HG03280 (cell line): Measurements from ENCODE around the gene LMO3.

Experiments
- ATAC-seq: cut with Tn5 transposase; IDR thresholded peaks from one replicate; pipeline ENCODE4 v1.9.1; 2021; ENCODE audit warnings: mild to moderate bottlenecking, moderate library complexity; ENCODE audit not compliant: unreplicated experiment

The LMO3 gene

DNA sequence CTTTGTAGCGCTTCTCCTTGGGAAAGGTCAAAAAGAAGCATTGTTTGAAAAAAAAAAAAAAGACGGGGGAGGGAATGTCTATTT lies at the start of gene LMO3:
TSS of gene LMO3 (minus strand) at position 46 of the 84 bp plus-strand sequence. CDS start 5,302 bp downstream, outside the sequence.
- ATAC-seq = no peak

DNA sequence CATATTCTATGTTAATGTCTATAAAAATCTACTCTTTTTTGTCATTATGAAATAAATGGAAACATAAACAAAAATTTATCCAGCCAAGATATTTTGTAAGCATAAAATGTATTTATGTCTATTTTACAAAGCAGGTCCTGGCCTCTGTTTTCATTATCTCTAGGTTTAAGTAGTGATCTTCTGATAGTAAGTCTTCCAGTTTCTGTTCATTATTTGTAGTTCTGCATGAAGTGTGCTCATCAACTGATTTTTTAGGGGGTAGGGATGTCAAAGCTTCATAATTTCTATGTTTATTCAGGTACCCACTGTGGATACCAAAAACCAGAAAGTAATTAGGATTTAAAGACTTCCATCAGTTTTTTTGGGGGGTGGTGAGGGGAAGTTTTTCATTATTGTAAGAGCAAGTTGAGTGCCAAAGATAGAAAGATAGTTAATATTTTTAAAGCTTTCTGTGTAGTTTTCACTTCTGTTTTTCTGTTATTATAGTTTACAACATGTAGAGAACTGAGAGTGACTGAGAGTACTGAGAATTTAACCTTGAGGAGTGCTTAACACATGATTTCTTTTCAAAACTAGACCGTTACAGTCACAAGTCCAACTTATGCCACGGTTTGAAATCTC lies 30.6 kb upstream of the LMO3 start:
- peak; percentile 90 for ATAC-seq

DNA sequence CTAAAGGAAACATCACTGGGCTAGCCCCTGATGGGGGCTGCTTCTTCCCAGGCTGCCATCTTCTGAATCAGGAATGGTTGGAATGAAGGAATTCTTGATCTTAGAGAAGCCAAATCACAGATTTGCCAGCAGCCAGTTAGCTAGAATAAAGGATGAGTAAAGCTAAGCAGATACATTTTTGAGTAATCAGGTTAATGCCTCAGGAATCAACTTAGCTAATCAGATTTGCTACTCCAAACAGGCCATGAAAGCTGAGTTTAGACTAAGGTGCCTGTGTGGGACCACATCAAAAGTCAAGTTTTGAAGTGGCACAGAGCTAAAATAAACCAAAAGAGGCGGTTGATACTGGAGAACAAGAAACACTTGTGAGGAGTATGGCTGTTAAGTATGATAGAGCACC lies 28.8 kb upstream of the LMO3 start:
- ATAC-seq = no peak

DNA sequence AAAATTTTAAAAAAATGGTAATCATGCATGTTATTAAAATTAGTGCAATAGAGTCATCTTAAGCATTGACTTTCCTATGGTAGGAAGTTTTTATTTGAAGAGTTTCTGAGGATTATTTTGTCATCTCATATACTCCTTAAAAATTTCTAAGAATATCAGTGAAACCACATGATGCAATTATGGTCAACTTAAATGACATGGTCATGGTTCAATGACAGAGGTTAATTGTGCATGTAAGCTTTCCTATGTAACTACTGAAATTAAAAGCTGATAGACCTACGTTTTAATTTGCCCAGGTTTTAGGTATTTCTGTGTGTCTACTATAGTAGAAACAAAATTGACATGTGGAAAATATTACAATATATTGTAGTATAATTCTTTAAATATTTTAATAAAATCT lies 21.0 kb upstream of the LMO3 start:
- no peak for ATAC-seq

DNA sequence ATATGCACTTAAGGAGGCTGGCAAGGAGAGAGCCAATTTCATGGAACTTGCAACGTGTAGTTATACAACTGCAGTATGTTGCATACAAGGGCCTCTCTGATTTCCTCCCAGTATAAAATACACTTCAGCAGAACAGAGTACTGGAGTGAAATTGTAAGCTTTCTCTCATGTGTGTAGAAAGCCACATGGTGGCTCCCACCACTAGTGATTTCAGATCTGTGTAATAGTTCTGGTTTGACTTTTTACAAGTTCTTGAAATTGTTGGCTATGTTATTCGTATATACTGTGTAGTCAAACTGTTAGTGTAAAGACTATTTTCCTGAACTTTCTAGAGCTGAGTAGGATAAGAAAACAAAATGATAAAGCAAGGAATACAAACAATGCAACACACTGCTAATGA lies 16.4 kb upstream of the LMO3 start:
- ATAC-seq = no peak

DNA sequence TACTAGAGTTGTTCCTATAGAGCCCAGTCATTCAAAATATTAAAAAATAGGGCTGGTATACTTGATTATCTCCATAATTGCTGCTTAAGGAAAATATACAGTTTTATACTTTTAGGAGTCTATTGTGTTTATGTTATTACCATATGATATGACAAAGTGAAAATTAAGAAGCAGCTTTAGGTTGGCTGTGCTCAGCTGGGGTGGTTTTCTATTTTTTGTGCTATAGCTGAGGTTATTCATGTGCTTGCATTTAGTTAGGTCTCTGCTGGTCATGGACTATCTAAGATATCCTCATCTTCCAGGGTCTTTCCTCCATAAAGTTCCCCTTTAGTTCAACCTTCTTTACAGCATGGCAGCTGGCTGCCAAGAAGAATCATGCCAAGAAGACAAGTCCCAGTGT lies 13.6 kb upstream of the LMO3 start:
- ATAC-seq = no peak

DNA sequence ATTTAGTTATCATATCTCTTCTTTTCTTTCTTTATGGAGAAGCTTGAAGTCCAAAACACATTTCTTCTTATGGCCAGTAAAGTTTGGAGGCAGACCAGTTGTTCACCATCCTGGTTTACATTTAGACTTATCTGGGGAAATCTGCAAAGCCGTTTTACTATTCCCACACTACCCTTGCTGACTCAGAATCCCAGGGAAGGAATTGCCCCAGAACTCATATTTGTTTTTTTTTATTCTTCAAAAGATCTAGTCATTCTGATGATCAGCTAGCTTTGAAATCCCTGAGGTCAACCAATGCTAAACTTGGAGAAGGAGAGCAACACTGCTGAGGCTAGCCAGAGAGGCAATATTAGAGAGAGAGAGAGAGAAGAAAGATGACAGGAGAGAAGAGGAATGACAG lies 12.3 kb upstream of the LMO3 start:
- ATAC-seq = no peak

DNA sequence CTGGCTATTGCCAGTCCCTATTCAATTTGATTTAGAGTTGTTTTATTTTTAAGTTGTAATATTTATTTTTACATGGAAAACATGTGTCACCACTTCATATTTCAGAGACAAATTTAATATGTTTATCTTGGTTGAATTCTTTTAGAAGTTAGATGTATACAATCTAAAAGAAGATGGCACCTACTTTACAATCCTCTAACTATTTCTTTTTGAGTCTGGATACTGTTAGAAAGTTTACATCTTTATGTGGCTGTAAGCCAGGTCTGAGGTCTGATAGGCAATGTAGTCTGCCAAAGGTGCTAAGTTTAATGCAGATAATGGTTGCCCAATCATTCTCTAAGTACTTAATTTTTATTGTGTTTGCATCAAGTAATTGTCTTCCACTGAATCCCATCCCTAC lies 7.2 kb upstream of the LMO3 start:
- no peak for ATAC-seq

DNA sequence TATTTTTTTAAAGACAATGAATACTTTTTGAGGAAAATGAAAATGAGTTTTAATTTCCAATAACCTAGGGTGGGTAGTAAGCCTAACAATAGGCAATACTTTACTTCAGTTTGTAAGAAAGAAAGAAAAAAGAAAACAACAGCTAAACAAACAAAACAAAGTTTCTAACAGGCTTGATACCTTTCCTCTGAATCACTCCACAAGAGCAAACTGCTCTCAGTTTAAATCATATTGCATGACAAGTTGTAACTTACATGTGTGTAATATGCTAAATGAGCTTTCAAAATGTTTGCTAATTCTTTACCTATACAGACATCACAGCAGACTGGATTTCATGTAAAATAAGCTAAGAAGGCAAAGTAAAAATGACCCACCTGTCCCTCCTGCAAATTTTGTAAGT lies 6.7 kb upstream of the LMO3 start:
- no peak for ATAC-seq

DNA sequence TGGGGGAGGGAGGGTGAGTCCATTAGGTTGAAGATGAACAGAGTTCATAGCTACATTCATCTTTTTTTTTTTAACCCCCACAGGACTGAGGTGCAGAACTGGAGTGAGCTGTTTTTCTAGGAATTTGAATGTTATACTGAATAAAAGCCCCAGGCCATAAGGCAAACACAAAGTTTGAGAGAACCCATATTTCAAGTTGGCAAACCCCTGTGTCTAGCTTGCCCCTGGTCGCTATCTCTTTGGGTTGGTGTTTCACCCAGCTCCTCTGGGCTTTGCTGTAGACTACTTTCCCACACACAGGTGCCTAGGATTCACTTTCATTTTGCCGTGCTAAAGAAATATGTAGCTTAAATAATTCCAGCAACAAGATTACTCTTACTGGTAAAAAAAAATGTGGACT lies 5.2 kb upstream of the LMO3 start:
- no peak for ATAC-seq

DNA sequence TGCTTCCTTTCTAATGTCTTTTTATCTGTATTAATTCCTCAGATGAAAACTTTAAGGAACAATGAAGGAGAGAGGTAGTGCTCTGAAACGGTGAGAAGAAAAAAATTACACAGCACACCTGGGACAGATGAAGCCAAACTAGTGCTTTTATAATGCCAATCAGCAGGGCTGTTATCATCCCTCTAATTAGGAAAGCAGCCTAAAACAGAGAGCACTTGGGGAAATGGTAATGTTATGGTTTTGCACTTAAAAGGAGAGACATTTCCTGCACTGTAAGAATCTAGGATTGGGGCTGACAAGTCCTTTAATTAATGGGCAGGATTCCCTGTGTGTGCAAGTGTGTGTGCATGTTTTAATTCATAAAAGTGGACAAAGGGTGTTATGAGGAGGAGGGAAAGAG lies 4.8 kb upstream of the LMO3 start:
- ATAC-seq = no peak

DNA sequence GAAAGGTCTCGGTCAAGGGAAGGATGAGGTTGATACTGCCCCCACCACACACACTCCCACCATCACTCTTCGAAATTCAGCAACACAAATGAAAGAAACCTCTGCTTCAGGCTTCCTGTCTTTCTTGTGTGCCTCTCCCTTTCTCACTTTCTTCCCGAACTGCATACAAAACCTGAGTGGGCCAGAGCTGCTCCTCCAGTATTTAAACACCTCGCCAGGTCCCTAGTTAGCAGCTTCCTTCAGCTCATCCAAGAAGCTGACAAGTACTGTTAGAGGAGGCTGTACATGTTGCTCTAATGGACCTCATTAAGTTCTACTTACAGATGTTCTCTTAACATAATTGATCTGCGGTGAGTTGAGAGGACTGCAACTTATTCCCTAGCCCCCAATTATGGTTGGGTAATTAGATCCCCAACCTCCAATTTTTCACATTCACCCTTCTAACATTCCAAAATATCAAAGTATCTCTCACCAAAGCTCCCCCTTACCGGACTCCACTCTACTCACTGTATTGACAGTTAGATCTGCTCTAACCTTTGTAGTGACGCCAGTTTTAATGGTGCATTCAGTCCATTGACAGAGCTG lies 4.1 kb upstream of the LMO3 start:
- no peak for ATAC-seq

DNA sequence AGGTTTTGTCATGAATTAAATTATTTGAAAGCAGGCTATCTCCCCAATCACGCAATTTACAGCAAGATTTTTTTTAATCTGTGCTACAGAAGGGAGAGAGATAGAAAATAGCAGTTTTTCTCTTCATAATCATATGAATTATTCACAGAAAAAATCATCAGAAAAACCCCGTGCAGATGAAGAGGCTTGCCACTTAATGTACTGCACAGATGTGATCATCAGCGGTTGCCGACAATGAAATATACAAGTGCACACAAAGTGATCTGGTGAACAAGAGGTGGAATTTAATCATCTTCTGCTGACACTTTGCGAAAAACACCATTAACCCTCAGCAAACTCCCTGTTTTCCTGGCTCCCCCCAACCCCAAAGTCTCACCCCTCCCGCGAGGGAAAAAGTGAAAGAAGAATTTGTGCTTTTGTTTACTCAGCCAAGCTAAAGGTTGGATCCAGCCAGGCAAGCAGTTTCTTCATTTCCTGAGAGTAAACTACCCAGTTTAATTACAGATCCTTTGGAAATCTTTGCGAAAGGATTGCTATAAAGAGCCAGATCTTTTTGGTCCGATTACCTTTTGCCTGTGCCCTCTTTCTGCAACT lies 3.1 kb upstream of the LMO3 start:
- ATAC-seq = no peak

DNA sequence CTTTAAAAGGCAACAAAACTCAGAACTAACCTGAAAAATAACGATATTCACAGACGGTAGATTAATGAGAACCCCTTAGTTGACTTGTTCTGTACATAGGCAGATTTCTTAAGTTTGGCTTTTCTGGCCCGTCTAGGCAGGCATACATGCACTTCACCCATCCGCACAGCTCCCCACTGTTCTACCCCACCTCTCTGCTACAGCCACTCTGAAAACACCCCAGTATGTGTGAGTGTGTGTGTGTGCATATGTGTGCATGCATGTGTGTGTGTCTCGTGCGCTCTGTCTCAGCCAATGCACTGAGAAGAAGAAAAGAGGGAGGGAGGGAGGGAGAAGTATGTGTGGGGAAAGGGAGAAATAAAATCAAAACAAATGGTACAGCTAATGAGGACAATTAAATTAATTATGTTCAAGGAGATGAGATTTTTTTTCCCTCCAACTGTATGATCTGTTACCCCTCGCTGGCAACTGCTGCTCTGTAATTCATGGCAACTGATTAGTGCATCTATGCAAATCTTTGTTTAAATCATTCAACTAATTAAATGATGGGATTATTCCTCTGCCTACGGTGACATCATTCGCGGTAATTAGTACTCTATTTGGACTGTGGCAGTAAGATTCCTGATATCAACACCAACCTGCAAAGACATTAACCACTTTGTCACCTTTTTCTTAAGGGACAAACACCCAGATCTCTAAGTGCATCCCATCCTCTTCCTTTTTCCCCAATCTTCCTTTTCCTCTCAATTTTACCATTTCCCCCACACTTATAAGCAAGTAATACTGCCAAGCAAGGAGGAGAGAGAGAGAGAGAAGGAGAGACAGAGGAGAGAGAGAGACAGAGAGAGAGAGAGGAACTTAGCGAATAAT lies 2.2 kb upstream of the LMO3 start:
- ATAC-seq = no peak

DNA sequence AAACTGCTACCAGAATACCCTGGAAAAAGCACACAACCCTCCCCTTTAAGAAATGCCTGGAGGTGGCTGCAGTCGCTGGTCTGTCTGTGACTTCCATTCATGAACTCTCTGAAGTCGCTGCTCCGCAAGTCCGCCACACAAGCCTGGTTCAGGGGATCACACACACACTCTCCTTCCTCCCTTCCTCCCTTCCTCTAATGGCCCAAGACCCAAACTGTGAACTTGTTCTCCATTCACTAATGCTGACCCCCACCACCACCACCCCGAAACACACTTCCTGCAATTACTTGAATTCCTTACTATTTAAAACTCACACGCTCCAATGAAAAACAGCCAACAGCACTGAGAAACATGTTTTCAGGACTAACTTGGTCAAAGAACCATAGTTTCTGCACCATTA lies 1.0 kb upstream of the LMO3 start:
- ATAC-seq = no peak

DNA sequence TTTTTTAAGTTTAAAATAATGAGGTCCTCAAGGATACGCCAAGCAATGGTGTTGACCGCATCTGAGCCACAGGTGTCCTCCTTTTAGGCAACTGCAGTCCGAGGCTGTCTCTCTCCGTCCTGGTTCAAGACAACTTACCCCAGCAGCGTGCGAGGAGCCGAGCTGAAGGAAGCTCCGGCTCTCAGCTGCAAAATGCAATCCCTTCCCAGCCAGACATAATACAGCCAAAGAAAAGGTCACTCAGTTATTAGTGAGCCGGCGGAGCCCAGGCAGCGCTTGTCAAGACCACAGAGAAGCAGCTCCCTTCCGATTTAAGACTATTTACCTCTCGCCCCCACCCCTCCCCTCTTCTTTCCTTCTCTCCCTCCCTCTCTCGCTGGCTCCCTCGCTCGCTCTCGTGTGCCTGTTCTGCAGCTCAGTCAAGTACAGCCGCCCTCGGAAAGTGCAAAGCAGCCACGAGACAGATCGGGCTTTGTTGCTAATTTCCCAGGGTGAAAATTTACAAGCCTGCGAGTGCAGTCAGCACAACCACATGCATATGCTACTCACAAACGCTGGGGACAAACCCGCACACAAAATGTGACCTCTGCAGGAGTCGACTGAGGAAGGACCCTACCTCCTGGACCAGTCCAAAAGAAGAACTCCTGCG lies 363 bp upstream of the LMO3 start:
- ATAC-seq = no peak

DNA sequence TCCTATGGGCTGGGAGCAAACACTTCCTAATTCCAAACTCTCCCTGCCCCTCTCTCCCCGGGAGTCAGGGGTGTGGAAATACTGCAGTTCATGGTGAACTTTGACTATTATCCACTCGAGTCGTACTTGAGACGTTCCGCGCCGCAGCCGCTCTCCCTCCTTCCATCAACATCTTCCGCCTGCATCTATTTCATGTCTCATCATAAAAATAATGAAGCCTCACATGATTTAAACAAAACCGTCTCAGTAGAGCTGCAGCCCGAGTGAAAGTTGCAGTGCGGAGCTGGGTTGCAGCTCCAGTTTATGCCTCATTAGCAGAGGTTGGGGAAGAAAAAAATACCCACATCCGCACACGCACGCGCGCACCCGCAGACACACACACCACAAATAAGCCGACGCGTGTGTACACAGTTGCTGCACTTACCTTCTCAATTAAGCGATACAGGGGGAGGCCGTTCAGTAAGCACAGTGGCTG lies 283 bp downstream of the LMO3 start:
- ATAC-seq = no peak

DNA sequence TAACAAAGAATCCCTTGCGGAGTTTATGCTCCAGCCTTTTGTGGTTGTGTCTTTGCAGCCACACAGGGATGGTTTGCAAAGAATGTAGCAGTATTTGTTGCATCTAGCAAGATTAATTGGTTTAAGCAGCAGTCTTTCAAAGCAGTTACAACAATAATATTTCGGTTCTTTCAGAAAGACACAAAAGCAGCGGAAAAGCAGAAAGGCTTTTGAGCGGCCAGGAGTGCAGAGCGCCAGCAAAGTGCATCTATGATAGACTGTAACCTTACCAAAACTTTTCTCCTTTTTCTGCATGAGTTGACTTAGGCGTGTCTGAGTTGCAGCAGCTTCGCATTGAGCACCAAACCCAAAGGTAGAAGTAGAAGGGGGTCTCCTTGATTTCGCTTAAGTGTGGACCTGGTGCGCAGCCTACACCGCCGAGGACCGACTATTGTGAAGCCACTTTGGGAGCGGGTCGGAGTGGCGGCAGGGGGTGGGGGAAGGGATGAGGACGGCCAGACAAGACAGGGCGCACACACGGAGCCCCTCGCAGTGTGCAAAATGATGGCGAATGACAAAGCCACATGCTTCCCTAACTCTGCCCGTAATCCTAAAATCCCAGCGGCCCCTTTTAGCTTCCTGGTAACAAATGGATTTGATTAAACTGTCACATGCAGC lies 1.2 kb downstream of the LMO3 start:
- ATAC-seq = no peak

DNA sequence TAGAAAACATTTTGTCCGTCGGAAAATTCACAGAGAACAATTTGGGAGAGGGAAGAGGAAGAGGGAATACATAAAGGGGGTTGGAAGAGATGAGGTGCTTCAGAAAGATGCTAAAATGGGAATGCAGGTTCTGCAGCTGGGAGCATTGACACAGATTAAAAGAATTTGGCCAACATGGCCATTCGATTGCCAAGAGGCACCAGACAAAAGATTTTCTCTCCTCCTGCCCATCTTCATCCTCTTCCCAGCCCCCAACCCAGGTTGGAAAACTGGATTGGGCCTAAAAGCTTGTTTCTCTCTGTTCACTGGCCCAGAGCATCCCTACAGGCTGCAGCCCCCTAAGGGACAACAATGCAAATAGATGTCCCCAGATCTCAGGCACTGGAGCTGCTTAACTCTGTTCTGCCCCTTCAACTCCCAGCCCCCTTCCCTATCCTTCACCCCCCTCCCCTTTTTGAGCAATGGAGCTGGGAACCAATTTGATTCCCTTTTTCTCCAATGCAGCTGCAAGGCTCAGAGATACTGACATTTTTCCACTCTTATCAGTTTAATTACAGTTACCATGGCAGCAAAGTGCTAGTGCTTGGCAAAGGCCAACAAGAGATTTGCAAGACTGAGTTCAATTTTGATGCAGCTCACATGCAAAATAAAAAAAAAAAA lies 1.9 kb downstream of the LMO3 start:
- ATAC-seq = no peak

DNA sequence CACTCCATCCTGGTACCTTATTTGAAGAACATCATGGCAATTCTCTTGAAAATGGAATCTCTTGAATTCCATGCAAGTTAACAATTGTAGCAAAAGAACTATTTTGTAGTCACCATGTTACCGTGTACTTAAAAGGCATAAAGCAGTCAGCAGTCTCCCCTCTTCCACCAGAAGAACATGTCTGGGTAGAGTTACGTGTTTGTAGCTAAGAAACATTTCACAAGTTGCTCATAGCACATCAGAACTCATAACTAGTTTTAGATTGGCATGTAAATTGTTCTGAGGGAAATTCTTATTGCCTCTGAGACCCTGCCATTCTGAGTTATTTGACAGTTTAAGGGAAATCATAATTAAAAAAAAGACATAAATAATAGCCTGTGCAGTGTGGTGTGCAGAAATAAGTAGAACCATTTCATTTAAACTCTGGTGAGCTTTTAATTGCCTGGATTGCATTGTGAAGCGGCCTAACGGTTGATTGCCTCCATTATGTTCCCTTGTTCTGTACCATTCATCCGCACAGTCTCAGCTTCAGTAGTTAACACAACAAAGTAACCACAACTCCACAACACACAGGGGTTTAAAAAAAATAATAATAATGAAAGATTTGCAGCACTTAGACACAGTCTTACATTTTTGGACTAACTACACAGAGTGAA lies 2.6 kb downstream of the LMO3 start:
- ATAC-seq = no peak
